Activated B cell treated with CpG ODN at 0.5 μM for 24 hours (primary cell): ENCODE results near the gene STPG1. TPM values are rescaled to one million over a fixed set of nuclear protein-coding genes. Genes with fewer than 3 reads are reported as not detected.

Experiments used
- ATAC-seq: fragments of 200-7000 bp; cut with Tn5 transposase; one replicate; pipeline ENCODE4 v1.10.0; 2021; ENCODE audit warnings: low read depth, mild to moderate bottlenecking, moderate library complexity
- CTCF ChIA-PET: fragments of 350-600 bp; sonication (Branson Sonifier 250); formaldehyde crosslinking; loops from one replicate; lab custom pipeline; 2021; ENCODE audit warnings: antibody characterized with exemption; lab: Charles Lee
- POLR2A ChIA-PET: fragments of 350-600 bp; sonication (Branson Sonifier 250); formaldehyde crosslinking; loops from one replicate; lab custom pipeline; 2021; ENCODE audit warnings: antibody characterized with exemption; lab: Charles Lee
- DNase-seq: peaks from one replicate; pipeline ENCODE4 v3.0.0; 2022
- H3K27ac Mint-ChIP-seq: one replicate; pipeline ENCODE4 v1.8.0; 2020; ENCODE audit warnings: mixed read lengths
- H3K27me3 Mint-ChIP-seq: one replicate; pipeline ENCODE4 v1.8.0; 2021; ENCODE audit warnings: mixed read lengths
- H3K36me3 Mint-ChIP-seq: one replicate; pipeline ENCODE4 v1.8.0; 2021; ENCODE audit warnings: low read depth, mixed read lengths
- H3K4me1 Mint-ChIP-seq: one replicate; pipeline ENCODE4 v1.8.0; 2021; ENCODE audit warnings: mixed read lengths
- H3K4me3 Mint-ChIP-seq: one replicate; pipeline ENCODE4 v1.8.0; 2020; ENCODE audit warnings: mild to moderate bottlenecking, mixed read lengths
- H3K9me3 Mint-ChIP-seq: one replicate; pipeline ENCODE4 v1.8.0; 2020; ENCODE audit warnings: mixed read lengths
- CTCF ChIP-seq: fragments of 200-600 bp; IDR thresholded peaks from one replicate; pipeline ENCODE4 v1.8.0; 2022; ENCODE audit warnings: antibody characterized with exemption, mild to moderate bottlenecking
- intact Hi-C: fragments of 100-400 bp; cut with micrococcal nuclease; formaldehyde crosslinking; loops from one replicate; pipeline ENCODE4 v1.15.1; 2024
- total RNA-seq: library from RNA; stranded (reverse); gene quantifications from 2 replicates; pipeline ENCODE4 v1.2.3, GENCODE V29; 2022

STPG1 gene
- total RNA-seq, 1 donor from 2014 or later: 7.4 TPM

- no peak for ATAC-seq
- POLR2A ChIA-PET: no interaction called here
- no peak overlapping the region for H3K4me3 Mint-ChIP-seq
- H3K4me1 Mint-ChIP-seq: no peaks in the 10 kb centered on the region
- CTCF ChIA-PET: interaction anchor here (1.0 to 1.6 kb wide), 3 partner anchors 12 to 200 kb away, joined by 3 to 9 read pairs (median 3); no protein-coding TSS in a partner anchor
- peaks cover 15% of the 10 kb centered on the region for H3K36me3 Mint-ChIP-seq
- no peak overlapping the region for H3K27ac Mint-ChIP-seq
- no peaks in the 10 kb centered on the region for H3K27me3 Mint-ChIP-seq
- no peak for TF ChIP-seq CTCF
- no peaks in the 10 kb centered on the region for H3K9me3 Mint-ChIP-seq
- no peak for DNase-seq
- intact Hi-C loops: no loop called here
Observed at GRCh38 chr1:24403806-24404205, 9.8 kb downstream of the STPG1 start.

GRCh38 chr1:24400065-24400464 lies 13.5 kb downstream of the STPG1 start:
- no peaks in the 10 kb centered on the region for H3K4me1 Mint-ChIP-seq
- no peak overlapping the region for H3K27ac Mint-ChIP-seq
- H3K36me3 Mint-ChIP-seq: peaks cover 15% of the 10 kb centered on the region
- no peaks in the 10 kb centered on the region for H3K9me3 Mint-ChIP-seq
- ATAC-seq (no peak), DNase-seq (no peak)
- ChIA-PET POLR2A (interaction anchor here (0.6 kb wide), 2 partner anchors 16 to 386 kb away, joined by 5 to 6 read pairs; partner anchors contain the start of gene NIPAL3), CTCF (interaction anchor here (1.1 to 2.3 kb wide), 4 partner anchors 9 to 250 kb away, joined by 6 to 9 read pairs (median 7); partner anchors contain the start of gene NIPAL3)
- TF ChIP-seq CTCF: no peak
- intact Hi-C loops: no loop called here
- no peak overlapping the region for H3K4me3 Mint-ChIP-seq
- H3K27me3 Mint-ChIP-seq: no peaks in the 10 kb centered on the region

- Mint-ChIP-seq H3K9me3 (no peaks in the 10 kb centered on the region), H3K27ac (peak overlapping the region; percentile 96), H3K4me3 (no peak overlapping the region), H3K27me3 (no peaks in the 10 kb centered on the region), H3K4me1 (peaks cover 43% of the 10 kb centered on the region), H3K36me3 (peaks cover 3% of the 10 kb centered on the region)
- CTCF ChIA-PET: interaction anchor here (0.7 to 6.7 kb wide), 12 partner anchors 20 to 622 kb away, joined by 3 to 388 read pairs (median 35); partner anchors contain the start of genes IFNLR1, NIPAL3 and STPG1
- TF ChIP-seq CTCF: no peak
- DNase-seq (no peak), ATAC-seq (no peak)
- intact Hi-C loops: loop anchor here (5.0 to 10.0 kb wide), 3 partner anchors 72 to 439 kb away; partner anchors contain the start of gene PNRC2
- POLR2A ChIA-PET: interaction anchor here (0.7 to 4.0 kb wide), 7 partner anchors 20 to 414 kb away, joined by 3 to 50 read pairs (median 6); partner anchors contain the start of genes IFNLR1, SRSF10 and STPG1
Observed at GRCh38 chr1:24393892-24394291, 19.7 kb downstream of the STPG1 start.

GRCh38 chr1:24392982-24393650 lies 20.5 kb downstream of the STPG1 start:
- TF ChIP-seq CTCF: no peak
- DNase-seq (no peak), ATAC-seq (peak; percentile 31)
- POLR2A ChIA-PET: interaction anchor here (0.5 to 4.0 kb wide), 16 partner anchors 21 to 670 kb away, joined by 3 to 50 read pairs (median 4); partner anchors contain the start of genes IFNLR1, NIPAL3, SRSF10 and STPG1
- Mint-ChIP-seq H3K27me3 (no peaks in the 10 kb centered on the region), H3K36me3 (peaks cover 6% of the 10 kb centered on the region), H3K9me3 (no peaks in the 10 kb centered on the region), H3K4me3 (peak overlapping the region; percentile 24), H3K4me1 (peaks cover 43% of the 10 kb centered on the region), H3K27ac (peak overlapping the region; percentile 96)
- CTCF ChIA-PET: interaction anchor here (0.7 to 6.7 kb wide), 25 partner anchors 11 to 621 kb away, joined by 3 to 388 read pairs (median 7); partner anchors contain the start of genes IFNLR1, NIPAL3 and STPG1
- intact Hi-C loops: loop anchor here (1.0 to 10.0 kb wide), 6 partner anchors 22 to 438 kb away; partner anchors contain the start of genes NIPAL3 and PNRC2

GRCh38 chr1:24392604-24392946 lies 21.0 kb downstream of the STPG1 start:
- no peak for TF ChIP-seq CTCF
- peak overlapping the region; percentile 96 for H3K27ac Mint-ChIP-seq

More at GRCh38 chr1:24392604-24392946, 21.0 kb downstream of the STPG1 start:
- peak; percentile 7 for ATAC-seq
- CTCF ChIA-PET: interaction anchor here (0.8 to 6.7 kb wide), 26 partner anchors 10 to 620 kb away, joined by 3 to 388 read pairs (median 7); partner anchors contain the start of genes IFNLR1, NIPAL3 and STPG1
- Mint-ChIP-seq H3K4me3 (peak overlapping the region; percentile 82), H3K36me3 (peaks cover 6% of the 10 kb centered on the region), H3K27me3 (no peaks in the 10 kb centered on the region), H3K9me3 (no peaks in the 10 kb centered on the region), H3K4me1 (peaks cover 43% of the 10 kb centered on the region)
- intact Hi-C loops: loop anchor here (1.0 to 10.0 kb wide), 6 partner anchors 23 to 438 kb away; partner anchors contain the start of genes NIPAL3 and PNRC2
- DNase-seq: no peak
- POLR2A ChIA-PET: interaction anchor here (0.6 to 4.0 kb wide), 15 partner anchors 21 to 637 kb away, joined by 3 to 50 read pairs (median 4); partner anchors contain the start of genes IFNLR1, NIPAL3 and STPG1
